ENCODE measurements around the gene EIF2S3.

Gene EIF2S3

DNA sequence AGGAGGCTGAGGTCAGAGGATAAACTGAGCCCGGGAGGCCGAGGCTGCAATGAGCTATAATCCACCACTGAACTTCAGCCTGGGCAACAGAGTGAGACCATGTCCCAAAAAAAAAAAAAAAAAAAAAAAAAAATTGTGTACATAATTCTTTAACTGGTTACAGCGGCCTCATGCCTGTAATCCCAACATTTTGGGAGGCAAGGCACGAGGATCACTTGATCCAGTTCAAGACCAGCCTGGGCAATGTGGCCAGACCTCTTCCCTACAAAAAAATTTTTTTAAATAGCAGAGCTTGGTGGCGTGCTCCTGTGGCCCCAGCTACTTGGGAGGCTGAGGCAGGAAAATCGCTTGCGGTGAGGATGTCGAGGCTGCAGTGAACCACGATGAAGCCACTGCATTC lies 37.1 kb upstream of the EIF2S3 start:
- DNase-seq = no peak
- Histone ChIP-seq H3K27ac (no peak overlapping the region), H3K27me3 (no peaks in the 10 kb centered on the region), H3K9me3 (no peaks in the 10 kb centered on the region), H3K36me3 (no peaks in the 10 kb centered on the region), H3K4me1 (peaks cover 0 to 14% (median 5%) of the 10 kb centered on the region in 4 donors), H3K4me3 (no peak overlapping the region)
- TF ChIP-seq, protein P1, sequence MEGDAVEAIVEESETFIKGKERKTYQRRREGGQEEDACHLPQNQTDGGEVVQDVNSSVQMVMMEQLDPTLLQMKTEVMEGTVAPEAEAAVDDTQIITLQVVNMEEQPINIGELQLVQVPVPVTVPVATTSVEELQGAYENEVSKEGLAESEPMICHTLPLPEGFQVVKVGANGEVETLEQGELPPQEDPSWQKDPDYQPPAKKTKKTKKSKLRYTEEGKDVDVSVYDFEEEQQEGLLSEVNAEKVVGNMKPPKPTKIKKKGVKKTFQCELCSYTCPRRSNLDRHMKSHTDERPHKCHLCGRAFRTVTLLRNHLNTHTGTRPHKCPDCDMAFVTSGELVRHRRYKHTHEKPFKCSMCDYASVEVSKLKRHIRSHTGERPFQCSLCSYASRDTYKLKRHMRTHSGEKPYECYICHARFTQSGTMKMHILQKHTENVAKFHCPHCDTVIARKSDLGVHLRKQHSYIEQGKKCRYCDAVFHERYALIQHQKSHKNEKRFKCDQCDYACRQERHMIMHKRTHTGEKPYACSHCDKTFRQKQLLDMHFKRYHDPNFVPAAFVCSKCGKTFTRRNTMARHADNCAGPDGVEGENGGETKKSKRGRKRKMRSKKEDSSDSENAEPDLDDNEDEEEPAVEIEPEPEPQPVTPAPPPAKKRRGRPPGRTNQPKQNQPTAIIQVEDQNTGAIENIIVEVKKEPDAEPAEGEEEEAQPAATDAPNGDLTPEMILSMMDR (IDR thresholded peaks at IDR 0.05) = no peak
- intact Hi-C loops (cut with DNase I; ENCODE audit: low total_unique reads) = no loop called here

DNA sequence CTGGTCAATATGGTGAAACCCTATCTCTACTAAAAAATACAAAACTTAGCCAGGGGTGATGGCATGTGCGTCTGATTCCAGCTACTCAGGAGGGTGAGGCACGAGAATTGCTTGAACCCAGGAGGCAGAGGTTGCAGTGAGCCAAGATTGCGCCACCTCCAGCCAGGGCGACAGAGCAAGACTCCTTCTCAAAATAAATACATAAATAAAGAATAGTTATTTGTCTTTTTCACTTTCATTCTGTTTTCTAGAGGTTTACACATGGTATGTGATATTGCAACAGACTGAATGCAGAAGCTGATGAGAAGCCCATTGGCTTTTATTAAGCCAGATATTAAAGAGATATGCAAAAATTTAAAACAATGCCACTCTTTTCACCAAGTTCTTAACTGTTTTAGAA lies 35.9 kb upstream of the EIF2S3 start:
- no peak overlapping the region for H3K27ac ChIP-seq
- peaks cover 0 to 19% (median 5%) of the 10 kb centered on the region in 4 donors for H3K4me1 ChIP-seq
- no peak overlapping the region for H3K4me3 ChIP-seq
- no peak for DNase-seq
- TF ChIP-seq, protein P1 (IDR thresholded peaks at IDR 0.05) = no peak
- H3K9me3 ChIP-seq = no peaks in the 10 kb centered on the region
- no peaks in the 10 kb centered on the region for H3K36me3 ChIP-seq
- no peaks in the 10 kb centered on the region for H3K27me3 ChIP-seq
- intact Hi-C loops (cut with DNase I; ENCODE audit: low total_unique reads) = no loop called here

DNA sequence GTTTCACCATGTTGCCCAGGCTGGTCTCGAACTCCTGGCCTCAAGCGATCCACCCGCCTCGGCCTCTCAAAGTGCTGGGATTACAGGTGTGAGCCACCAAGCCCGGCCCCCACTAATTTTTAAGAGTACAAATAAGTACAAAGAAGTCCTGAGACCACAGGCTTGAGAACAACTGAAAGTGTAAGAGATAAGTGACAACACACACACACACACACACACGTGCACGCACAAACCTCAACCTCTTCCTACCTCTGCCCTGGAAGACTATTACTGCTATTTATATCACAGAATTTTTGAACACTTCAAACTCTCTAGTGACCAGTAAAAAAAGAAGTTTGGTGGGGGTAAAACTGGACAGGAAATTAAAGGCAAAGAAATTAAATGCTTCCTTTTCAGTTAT lies 35.3 kb upstream of the EIF2S3 start:
- H3K9me3 ChIP-seq = no peaks in the 10 kb centered on the region
- peaks cover 0 to 20% (median 5%) of the 10 kb centered on the region in 4 donors for H3K4me1 ChIP-seq
- DNase-seq = no peak
- H3K27me3 ChIP-seq = no peaks in the 10 kb centered on the region
- no peak overlapping the region for H3K27ac ChIP-seq
- H3K4me3 ChIP-seq = no peak overlapping the region
- no peaks in the 10 kb centered on the region for H3K36me3 ChIP-seq
- TF ChIP-seq, protein P1 (IDR thresholded peaks at IDR 0.05) = no peak
- intact Hi-C loops (cut with DNase I; ENCODE audit: low total_unique reads) = no loop called here

DNA sequence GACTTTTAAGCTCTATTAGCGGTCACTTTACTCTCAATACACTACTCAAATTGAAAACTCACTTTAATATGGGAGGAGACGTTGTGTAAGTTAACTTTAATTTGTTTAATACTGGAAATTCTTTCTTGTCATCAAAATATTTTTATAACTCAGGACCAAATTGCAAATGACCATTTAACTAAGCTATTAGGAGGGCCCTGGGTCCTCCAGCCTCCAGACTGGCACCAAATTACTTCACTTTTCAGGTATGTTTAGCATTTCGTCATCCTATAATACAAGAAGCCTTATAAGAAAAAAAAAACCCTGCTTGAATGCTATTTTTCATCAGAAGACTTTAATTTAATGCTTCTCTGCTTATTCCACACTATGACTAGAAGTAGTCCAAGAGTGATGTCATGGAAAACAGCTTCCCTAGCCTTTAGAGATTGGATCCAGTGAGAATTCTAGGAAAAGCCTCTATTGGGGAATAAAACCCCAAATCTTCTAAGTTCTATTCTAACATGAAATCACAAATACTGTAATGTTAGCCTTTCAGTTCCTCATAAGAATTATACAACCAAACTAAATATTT lies 34.4 kb upstream of the EIF2S3 start:
- Histone ChIP-seq H3K4me3 (no peak overlapping the region), H3K4me1 (peaks cover 0 to 20% (median 5%) of the 10 kb centered on the region in 4 donors), H3K27me3 (no peaks in the 10 kb centered on the region), H3K36me3 (no peaks in the 10 kb centered on the region), H3K9me3 (no peaks in the 10 kb centered on the region), H3K27ac (peak overlapping the region in 1 of 2 donors; percentile 46)
- DNase-seq = no peak
- TF ChIP-seq, protein P1 (IDR thresholded peaks at IDR 0.05) = no peak
- intact Hi-C loops (cut with DNase I; ENCODE audit: low total_unique reads) = no loop called here

DNA sequence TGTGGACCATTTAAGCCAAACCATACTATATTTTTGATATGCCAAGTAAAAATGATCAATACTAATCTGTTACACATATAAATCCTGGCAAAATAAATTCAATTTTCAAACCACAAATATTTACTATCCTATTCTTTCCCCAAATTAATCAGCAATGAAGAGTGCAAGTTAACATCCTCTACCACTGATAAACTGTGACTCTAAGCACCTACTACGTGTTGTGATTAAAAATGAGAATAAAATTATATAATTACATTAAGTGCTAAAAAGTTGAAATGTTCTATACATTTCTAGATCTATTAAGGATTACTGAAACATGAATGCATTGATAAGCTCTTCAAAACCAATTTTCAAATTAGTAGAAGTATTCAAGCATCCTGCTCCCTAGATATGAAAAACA lies 31.2 kb upstream of the EIF2S3 start:
- intact Hi-C loops (cut with DNase I; ENCODE audit: low total_unique reads) = no loop called here
- TF ChIP-seq, protein P1 (IDR thresholded peaks at IDR 0.05) = no peak
- Histone ChIP-seq H3K4me3 (peak overlapping the region; percentile 90 to 93), H3K27me3 (no peaks in the 10 kb centered on the region), H3K9me3 (no peaks in the 10 kb centered on the region), H3K4me1 (peaks cover 0 to 20% (median 5%) of the 10 kb centered on the region in 4 donors), H3K27ac (peak overlapping the region in 1 of 2 donors; percentile 97), H3K36me3 (no peaks in the 10 kb centered on the region)
- no peak for DNase-seq
